ENCODE measurements around the gene SYT6. TPM values are rescaled to one million over a fixed set of nuclear protein-coding genes. Genes with fewer than 3 reads are reported as not detected.

SYT6 gene
- total and polyA plus RNA-seq, 10 of the 15 experiments (the other 5 are each of a cell fraction or from before 2014, with no cell fraction given) = 0.05 to 0.39 TPM; not detected in 8

DNA sequence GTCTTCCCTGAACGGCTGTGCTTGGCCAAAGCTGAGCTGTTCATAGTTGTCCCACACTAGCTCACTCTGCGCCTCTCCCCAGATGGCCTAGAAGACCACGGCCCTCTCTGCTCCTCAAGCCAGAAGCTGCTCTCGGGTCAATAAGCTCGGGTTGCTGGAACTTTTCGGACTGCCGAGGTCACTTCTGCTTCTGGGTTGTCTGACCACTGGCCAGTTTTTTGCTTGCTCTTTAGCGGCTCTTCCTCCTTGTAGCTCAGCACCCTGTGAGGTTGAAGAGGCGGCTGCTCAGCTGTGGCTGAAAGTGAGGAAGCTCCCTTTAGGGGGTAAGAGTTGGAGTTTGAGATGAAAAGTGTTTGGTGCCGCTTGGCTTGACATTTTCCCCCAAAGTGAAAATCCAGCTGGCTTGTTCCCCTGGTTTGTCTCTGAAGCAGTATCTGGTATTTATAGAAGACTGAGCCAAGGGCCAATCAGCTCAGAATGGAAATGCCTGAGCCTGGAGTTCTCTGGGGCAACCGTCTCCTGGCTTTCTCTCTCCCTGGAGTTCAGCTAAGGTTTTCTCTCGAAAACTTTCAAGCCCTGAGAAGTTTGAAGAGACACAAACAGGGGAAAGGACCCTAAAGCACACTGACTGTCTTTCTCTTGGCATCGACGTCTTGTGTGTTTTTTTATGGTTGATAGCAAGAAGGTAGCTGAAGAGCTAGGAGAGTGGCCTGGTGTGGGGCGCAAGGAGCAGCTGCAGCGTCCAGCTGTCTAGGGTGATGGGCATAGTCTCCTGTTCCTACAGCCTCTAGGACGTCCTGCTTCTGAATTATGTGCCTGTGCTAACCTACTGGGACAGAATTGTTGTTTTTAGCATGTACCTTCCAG is 72.0 kb downstream of the SYT6 start:
- Histone ChIP-seq H3K4me2 (ENCODE audit: control insufficient read depth, insufficient read depth) (no peak overlapping the region), H3K9me3 (replicated peaks; ENCODE audit: control insufficient read depth, insufficient read depth, low read length) (no peaks in the 10 kb centered on the region), H3K4me3 (no peak overlapping the region), H3K27me3 (replicated peaks in 1 of 2; ENCODE audit: control insufficient read depth in 2 of 2, insufficient read depth in 2 of 2, low read length in 1 of 2) (peaks cover 0 to 2% of the 10 kb centered on the region in 2 experiments; a peak in 2 of 4 replicates), H3K9ac (ENCODE audit: control insufficient read depth, insufficient read depth, low read length) (no peak overlapping the region), H3K36me3 (ENCODE audit: control insufficient read depth in 2 of 2, insufficient read depth in 2 of 2, low read length in 1 of 2) (no peaks in the 10 kb centered on the region), H4K20me1 (ENCODE audit: control insufficient read depth, insufficient read depth) (0 out of 2 replicates have a peak, but pooled peaks cover 2% of the 10 kb centered on the region), H3K4me1 (ENCODE audit: control insufficient read depth, insufficient read depth, low read length) (no peaks in the 10 kb centered on the region), H2AFZ (ENCODE audit: control insufficient read depth, low read depth, low read length) (no peak overlapping the region), H3K27ac (ENCODE audit: control insufficient read depth, insufficient read depth) (no peak overlapping the region), H3K79me2 (ENCODE audit: control insufficient read depth, insufficient read depth, low read length) (no peaks in the 10 kb centered on the region)
- ATAC-seq (no peak), DNase-seq (ENCODE audit: low read depth, low spot score) (no peak), FAIRE-seq (no peak)
- BruUV-seq (replicated peaks) = no TSS peak
- ChIA-PET POLR2A (no interaction called here), CTCF (interaction anchor here (1.1 kb wide), 2 partner anchors 10 to 29 kb away, joined by 4 to 5 read pairs; no protein-coding TSS in a partner anchor), SMC1A (ENCODE audit: uncharacterized antibody, unreplicated experiment) (interaction anchor here (1.0 to 1.5 kb wide), 2 partner anchors 73 to 103 kb away, joined by 3 read pairs; no protein-coding TSS in a partner anchor), RAD21 (ENCODE audit: unreplicated experiment) (no interaction called here)
- TF ChIP-seq FOXM1 (IDR thresholded peaks at IDR 0.05; ENCODE audit: low read depth, low read length) (no peak), BCL11A (IDR thresholded peaks at IDR 0.05; ENCODE audit: low read depth, low read length) (no peak), ZBTB11 (CRISPR knock-in tag; IDR thresholded peaks at IDR 0.05) (no peak), ZNF217 (IDR thresholded peaks at IDR 0.05) (no peak), YBX1 (IDR thresholded peaks at IDR 0.05) (no peak)
- in situ Hi-C loops (cut with MboI) (no loop called here), intact Hi-C loops (cut with micrococcal nuclease; ENCODE audit: unreplicated experiment) (no loop called here)
- 41% methylated on average over 17 of the region's 17 CpGs for WGBS (ENCODE audit: insufficient coverage, insufficient replicate concordance, low lambda C conversion rate, missing lambda C conversion rate)

All from GM12878 (cell line).